GM12891 (cell line): ENCODE data around the gene SLC12A3.

Source experiments
- PAX5 ChIP-seq: IDR thresholded peaks from 2 replicates; pipeline ENCODE4 v1.6.1; 2011; ENCODE audit warnings: low read length, moderate library complexity, mild to moderate bottlenecking; ENCODE audit not compliant: insufficient read depth, severe bottlenecking
- POLR2A ChIP-seq: IDR thresholded peaks from 2 replicates; pipeline ENCODE4 v1.6.1; 2011; ENCODE audit warnings: low read depth, low read length, control low read depth
- POLR2AphosphoS5 ChIP-seq: IDR thresholded peaks from 2 replicates; pipeline ENCODE4 v1.6.1; 2011; ENCODE audit warnings: low read depth, low read length, control low read depth
- POU2F2 ChIP-seq: IDR thresholded peaks from 2 replicates; pipeline ENCODE4 v1.6.1; 2011; ENCODE audit warnings: low read depth, mild to moderate bottlenecking, control low read depth, low read length, moderate library complexity
- SPI1 ChIP-seq: IDR thresholded peaks from 2 replicates; pipeline ENCODE4 v1.6.1; 2011; ENCODE audit warnings: low read depth, low read length, control low read depth
- TAF1 ChIP-seq: IDR thresholded peaks from 2 replicates; pipeline ENCODE4 v1.6.1; 2011; ENCODE audit warnings: low read depth, low read length, control low read depth

DNA sequence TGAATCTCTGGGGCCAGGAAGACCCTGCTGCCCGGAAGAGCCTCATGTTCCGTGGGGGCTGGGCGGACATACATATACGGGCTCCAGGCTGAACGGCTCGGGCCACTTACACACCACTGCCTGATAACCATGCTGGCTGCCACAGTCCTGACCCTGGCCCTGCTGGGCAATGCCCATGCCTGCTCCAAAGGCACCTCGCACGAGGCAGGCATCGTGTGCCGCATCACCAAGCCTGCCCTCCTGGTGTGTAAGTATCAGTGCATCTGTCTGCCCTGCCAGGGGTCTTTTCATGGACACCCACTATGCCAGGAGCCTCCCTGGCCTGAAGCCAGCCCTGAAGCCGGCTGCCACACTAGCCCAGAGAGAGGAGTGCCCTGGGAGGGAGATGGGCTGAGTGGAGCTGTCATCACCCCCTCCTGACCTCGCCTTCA, 96.9 kb downstream of the SLC12A3 start, which contains the start of gene CETP:
- no peak for TF ChIP-seq TAF1
- no peak for TF ChIP-seq POLR2AphosphoS5
- no peak for TF ChIP-seq POLR2A
- TF ChIP-seq SPI1 = no peak
- no peak for TF ChIP-seq PAX5
- TF ChIP-seq POU2F2 = no peak
